Loucy (cell line): ENCODE results near the gene ATXN2.

Experiments used
- H2AFZ ChIP-seq: fragments of 200-600 bp; sonication (generic); 2 replicates; pipeline ENCODE4 v1.6.0; 2016; ENCODE audit warnings: antibody characterized with exemption, mild to moderate bottlenecking, low read length, moderate library complexity
- H3F3A ChIP-seq: fragments of 200-600 bp; 2 replicates; pipeline ENCODE4 v1.6.0; 2016; ENCODE audit warnings: antibody characterized with exemption, low read depth, mild to moderate bottlenecking
- H3K27me3 ChIP-seq: fragments of 200-600 bp; sonication (generic); 2 replicates; pipeline ENCODE4 v1.6.1; 2014; ENCODE audit warnings: low read length, mild to moderate bottlenecking; ENCODE audit not compliant: insufficient read depth, poor library complexity, severe bottlenecking
- H3K36me3 ChIP-seq: fragments of 200-600 bp; sonication (generic); 2 replicates; pipeline ENCODE4 v1.6.1; 2016; ENCODE audit warnings: low read length; ENCODE audit not compliant: insufficient read depth
- H3K4me1 ChIP-seq: fragments of 200-600 bp; sonication (generic); 2 replicates; pipeline ENCODE4 v1.5.1; 2014; ENCODE audit warnings: low read length, mild to moderate bottlenecking; ENCODE audit not compliant: insufficient read depth, poor library complexity, severe bottlenecking
- H3K4me2 ChIP-seq: fragments of 200-600 bp; sonication (generic); 2 replicates; pipeline ENCODE4 v1.6.0; 2014; ENCODE audit warnings: antibody characterized with exemption, low read length, low read depth, mild to moderate bottlenecking; ENCODE audit not compliant: poor library complexity, severe bottlenecking
- H3K4me3 ChIP-seq: fragments of 200-600 bp; sonication (generic); 2 replicates; pipeline ENCODE4 v1.5.1; 2014; ENCODE audit warnings: low read length, mild to moderate bottlenecking, mixed read lengths; ENCODE audit not compliant: poor library complexity, severe bottlenecking
- H3K79me2 ChIP-seq: fragments of 200-600 bp; sonication (generic); 2 replicates; pipeline ENCODE4 v1.6.1; 2014; ENCODE audit warnings: low read length; ENCODE audit not compliant: insufficient read depth
- H3K9ac ChIP-seq: fragments of 200-600 bp; sonication (generic); 2 replicates; pipeline ENCODE4 v1.6.0; 2014; ENCODE audit warnings: mild to moderate bottlenecking, low read depth, low read length, moderate library complexity; ENCODE audit not compliant: poor library complexity, severe bottlenecking
- H3K9me2 ChIP-seq: fragments of 200-600 bp; sonication (generic); replicated peaks from 2 replicates; pipeline ENCODE4 v1.6.1; 2016; ENCODE audit warnings: low read depth, low read length, mixed read lengths
- H3K9me3 ChIP-seq: fragments of 200-600 bp; sonication (generic); 2 replicates; pipeline ENCODE4 v1.6.1; 2014; ENCODE audit warnings: mild to moderate bottlenecking, antibody characterized with exemption, low read length, low read depth; ENCODE audit not compliant: insufficient read depth
- H4K20me1 ChIP-seq: fragments of 200-600 bp; sonication (generic); 2 replicates; pipeline ENCODE4 v1.6.0; 2014; ENCODE audit warnings: antibody characterized with exemption, low read length, mild to moderate bottlenecking; ENCODE audit not compliant: insufficient read depth, poor library complexity, severe bottlenecking
- EZH2phosphoT487 ChIP-seq: fragments of 200-600 bp; IDR thresholded peaks from 2 replicates; pipeline ENCODE4 v1.6.1; 2018; ENCODE audit warnings: antibody characterized with exemption, mild to moderate bottlenecking, moderate library complexity, borderline replicate concordance
- TF ChIP-seq, protein P1 (sequence below): fragments of 200-600 bp; sonication (generic); conservative IDR thresholded peaks from 2 replicates; pipeline ENCODE4 v1.5.1; 2014; ENCODE audit warnings: mild to moderate bottlenecking, antibody characterized with exemption, low read length

ATXN2 gene

GRCh38 chr12:111444925-111445725 lies 154.0 kb downstream of the ATXN2 start:
- H3K36me3 ChIP-seq: peaks cover 80% of the 10 kb centered on the region; the same call in 1 of the 2 replicates
- no peak overlapping the region for H2AFZ ChIP-seq
- H4K20me1 ChIP-seq: peaks cover 41% of the 10 kb centered on the region
- H3K9me2 ChIP-seq: no peaks in the 10 kb centered on the region
- TF ChIP-seq, protein P1, sequence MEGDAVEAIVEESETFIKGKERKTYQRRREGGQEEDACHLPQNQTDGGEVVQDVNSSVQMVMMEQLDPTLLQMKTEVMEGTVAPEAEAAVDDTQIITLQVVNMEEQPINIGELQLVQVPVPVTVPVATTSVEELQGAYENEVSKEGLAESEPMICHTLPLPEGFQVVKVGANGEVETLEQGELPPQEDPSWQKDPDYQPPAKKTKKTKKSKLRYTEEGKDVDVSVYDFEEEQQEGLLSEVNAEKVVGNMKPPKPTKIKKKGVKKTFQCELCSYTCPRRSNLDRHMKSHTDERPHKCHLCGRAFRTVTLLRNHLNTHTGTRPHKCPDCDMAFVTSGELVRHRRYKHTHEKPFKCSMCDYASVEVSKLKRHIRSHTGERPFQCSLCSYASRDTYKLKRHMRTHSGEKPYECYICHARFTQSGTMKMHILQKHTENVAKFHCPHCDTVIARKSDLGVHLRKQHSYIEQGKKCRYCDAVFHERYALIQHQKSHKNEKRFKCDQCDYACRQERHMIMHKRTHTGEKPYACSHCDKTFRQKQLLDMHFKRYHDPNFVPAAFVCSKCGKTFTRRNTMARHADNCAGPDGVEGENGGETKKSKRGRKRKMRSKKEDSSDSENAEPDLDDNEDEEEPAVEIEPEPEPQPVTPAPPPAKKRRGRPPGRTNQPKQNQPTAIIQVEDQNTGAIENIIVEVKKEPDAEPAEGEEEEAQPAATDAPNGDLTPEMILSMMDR: peak; percentile 19; the same call in 1 of the 2 replicates
- TF ChIP-seq EZH2phosphoT487: no peak
- H3K9me3 ChIP-seq: no peaks in the 10 kb centered on the region
- H3K9ac ChIP-seq: peak overlapping the region; percentile 56
- no peaks in the 10 kb centered on the region for H3K27me3 ChIP-seq
- H3K4me3 ChIP-seq: peak overlapping the region; percentile 43
- peak overlapping the region; percentile 68 for H3K4me2 ChIP-seq
- peaks cover 66% of the 10 kb centered on the region for H3K79me2 ChIP-seq
- H3F3A ChIP-seq: 0 out of 2 replicates have a peak, but pooled peaks cover 4% of the 10 kb centered on the region
- H3K4me1 ChIP-seq: peaks cover 53% of the 10 kb centered on the region

GRCh38 chr12:111444314-111444924 lies 154.7 kb downstream of the ATXN2 start:
- no peak overlapping the region for H2AFZ ChIP-seq
- H3K9me3 ChIP-seq: no peaks in the 10 kb centered on the region
- H3K9me2 ChIP-seq: no peaks in the 10 kb centered on the region
- peaks cover 47% of the 10 kb centered on the region for H4K20me1 ChIP-seq
- 0 out of 2 replicates have a peak, but pooled peaks cover 4% of the 10 kb centered on the region for H3F3A ChIP-seq
- H3K4me2 ChIP-seq: peak overlapping the region; percentile 68
- H3K79me2 ChIP-seq: peaks cover 73% of the 10 kb centered on the region
- H3K36me3 ChIP-seq: peaks cover 77% of the 10 kb centered on the region; the same call in 1 of the 2 replicates
- no peak for TF ChIP-seq EZH2phosphoT487
- TF ChIP-seq, protein P1: no peak
- no peaks in the 10 kb centered on the region for H3K27me3 ChIP-seq
- H3K4me3 ChIP-seq: peak overlapping the region; percentile 43
- H3K9ac ChIP-seq: peak overlapping the region; percentile 56
- peaks cover 60% of the 10 kb centered on the region for H3K4me1 ChIP-seq

DNA sequence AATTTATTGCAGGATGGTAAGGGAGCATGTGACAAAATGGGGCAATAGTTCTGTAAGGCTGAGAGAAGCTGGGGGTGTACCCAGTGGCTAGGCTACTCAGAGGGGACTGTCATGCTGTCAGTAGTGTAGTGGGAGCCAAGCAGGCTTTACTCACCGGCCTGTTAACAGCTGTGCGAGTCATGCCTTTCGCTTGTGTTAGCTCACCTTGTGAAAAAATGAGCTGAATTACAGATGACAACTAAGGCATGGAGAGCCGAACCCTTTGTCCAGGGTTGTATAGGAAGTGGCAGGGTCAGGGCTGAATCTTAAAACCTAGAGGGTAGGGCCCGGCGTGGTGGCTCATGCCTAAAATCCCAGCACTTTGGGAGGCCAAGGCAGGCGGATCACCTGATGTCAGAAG lies 155.5 kb downstream of the ATXN2 start:
- H3F3A ChIP-seq: 0 out of 2 replicates have a peak, but pooled peaks cover 4% of the 10 kb centered on the region
- TF ChIP-seq, protein P1: no peak
- no peak for TF ChIP-seq EZH2phosphoT487
- H3K36me3 ChIP-seq: peaks cover 68% of the 10 kb centered on the region; the same call in 1 of the 2 replicates
- H3K79me2 ChIP-seq: peaks cover 79% of the 10 kb centered on the region
- H3K27me3 ChIP-seq: no peaks in the 10 kb centered on the region
- no peaks in the 10 kb centered on the region for H3K9me2 ChIP-seq
- no peak overlapping the region for H3K4me3 ChIP-seq
- peaks cover 67% of the 10 kb centered on the region for H3K4me1 ChIP-seq
- H3K9ac ChIP-seq: no peak overlapping the region
- H3K4me2 ChIP-seq: peak overlapping the region; percentile 68
- H2AFZ ChIP-seq: no peak overlapping the region
- peaks cover 53% of the 10 kb centered on the region for H4K20me1 ChIP-seq
- no peaks in the 10 kb centered on the region for H3K9me3 ChIP-seq
